Psoas muscle (tissue), 8 donors: ENCODE data around the gene NUDT1. TPM values are rescaled to one million over a fixed set of nuclear protein-coding genes. Genes with fewer than 3 reads are reported as not detected.

Experiments used
- ATAC-seq, 4 donors: fragments of 200-7000 bp; cut with Tn5 transposase; one replicate each; pipeline ENCODE4 v1.9.1; 2020; ENCODE audit warnings: moderate library complexity in 3 of 4, mild to moderate bottlenecking in 2 of 4
- DNase-seq, 2 donors: peaks; one replicate each; pipeline ENCODE4 v3.0.0-alpha.2; 2020
- H3K27ac ChIP-seq: fragments of 200-600 bp; one replicate; pipeline ENCODE4 v1.8.0; 2022
- H3K27me3 ChIP-seq, 3 donors: fragments of 200-600 bp in 1 of 3; one replicate each; pipeline versions ENCODE4 v1.6.1 to v1.8.0; 2013 to 2022; ENCODE audit warnings: low read length in 2 of 3, mild to moderate bottlenecking in 2 of 3, moderate library complexity in 1 of 3; ENCODE audit not compliant: insufficient read depth in 3 of 3
- H3K36me3 ChIP-seq, 2 donors: fragments of 200-600 bp in 1 of 2; one replicate each; pipeline versions ENCODE4 v1.6.1 to v1.8.0; 2013 to 2022; ENCODE audit warnings: low read depth in 1 of 2, mild to moderate bottlenecking in 1 of 2, moderate library complexity in 1 of 2; ENCODE audit not compliant: insufficient read depth in 1 of 2
- H3K4me1 ChIP-seq: fragments of 200-600 bp; one replicate; pipeline ENCODE4 v1.8.0; 2022
- H3K4me3 ChIP-seq: fragments of 200-600 bp; one replicate; pipeline ENCODE4 v1.8.0; 2022; ENCODE audit warnings: mild to moderate bottlenecking
- H3K9me3 ChIP-seq: fragments of 200-600 bp; one replicate; pipeline ENCODE4 v1.8.0; 2022
- CTCF ChIP-seq: fragments of 200-600 bp; IDR thresholded peaks from one replicate; pipeline ENCODE4 v1.8.0; 2022; ENCODE audit warnings: antibody characterized with exemption
- WGBS, 3 donors: extraction: QIAGEN DNeasy Blood & Tissue Kit; methylation state at CpG; one replicate each; pipeline versions ENCODE4 v1.1.6 to v1.1.7; 2013; 5-methylcytosine and 5-hydroxymethylcytosine counted together
- intact Hi-C, 2 donors: fragments of 100-400 bp; cut with DNase I; formaldehyde crosslinking; loops; one replicate each; pipeline versions ENCODE4 v1.11.0 to v1.14.2; 2022
- polyA plus RNA-seq, 3 donors: library from polyadenylated mRNA; stranded (reverse); fragments of 200-250 nt; gene quantifications; one replicate each; pipeline ENCODE4 v1.2.3, GENCODE V29; 2013
- total RNA-seq, 4 donors: library from RNA; stranded (reverse); fragmentation: NEBNext Ultra II Directional in 2 of 4; extraction: Animal tissue kit (Norgen Biotek cat#: 25700) in 2 of 4; gene quantifications; one replicate each; pipeline versions ENCODE4 v1.2.1 to v1.2.4, GENCODE V29; 2021 to 2023
- donor health status: healthy with polysubstance abuse.
- donor health status: DM: no; HTN: no; CAD: no; lungs with moderate emphysema.
- donor health status: Bipolar disorder and iron deficiency.
- donor health status: healthy.
- donor health status: DM: yes; HTN: yes; CAD: no.
- donor health status: DM: no; HTN: no; CAD: no.
- donor health status: DM: no; HTN: no; CAD: no.
- donor health status: DM: yes; HTN: yes; CAD: no.

The NUDT1 gene
- total and polyA plus RNA-seq, 7 donors = 5.6 to 29.2 (median 12.4) TPM

- 90 to 94% (median 91%) methylated on average over 31 of the region's 31 CpGs for WGBS, 3 donors
- no peaks in the 10 kb centered on the region for H3K9me3 ChIP-seq
- no peak overlapping the region for H3K27ac ChIP-seq
- H3K4me3 ChIP-seq = no peak overlapping the region
- intact Hi-C loops = no loop called here
- ATAC-seq (no peak), DNase-seq (no peak)
- peaks cover 2 to 23% of the 10 kb centered on the region in 2 donors for H3K36me3 ChIP-seq
- no peak for TF ChIP-seq CTCF
- H3K27me3 ChIP-seq = no peaks in the 10 kb centered on the region
- no peaks in the 10 kb centered on the region for H3K4me1 ChIP-seq
Measured at GRCh38 chr7:2254429-2255144, 12.6 kb downstream of the NUDT1 start.

GRCh38 chr7:2255145-2256139 lies 13.4 kb downstream of the NUDT1 start:
- Histone ChIP-seq H3K36me3 (peaks cover 2 to 23% of the 10 kb centered on the region in 2 donors), H3K4me1 (no peaks in the 10 kb centered on the region), H3K27me3 (no peaks in the 10 kb centered on the region), H3K9me3 (no peaks in the 10 kb centered on the region), H3K27ac (no peak overlapping the region), H3K4me3 (no peak overlapping the region)
- DNase-seq (no peak), ATAC-seq (no peak)
- intact Hi-C loops = no loop called here
- TF ChIP-seq CTCF = no peak
- WGBS, 3 donors = 92 to 94% (median 94%) methylated on average over 32 to 33 of the region's 33 CpGs

GRCh38 chr7:2256306-2257045 lies 14.4 kb downstream of the NUDT1 start:
- Histone ChIP-seq H3K4me3 (no peak overlapping the region), H3K27ac (no peak overlapping the region), H3K4me1 (no peaks in the 10 kb centered on the region), H3K27me3 (no peaks in the 10 kb centered on the region), H3K9me3 (no peaks in the 10 kb centered on the region), H3K36me3 (peaks cover 2 to 23% of the 10 kb centered on the region in 2 donors)
- WGBS, 3 donors = 93 to 95% (median 95%) methylated on average over 40 to 44 of the region's 44 CpGs
- no peak for TF ChIP-seq CTCF
- ATAC-seq (no peak), DNase-seq (no peak)
- intact Hi-C loops = no loop called here

GRCh38 chr7:2257046-2257551 lies 15.1 kb downstream of the NUDT1 start:
- Histone ChIP-seq H3K27ac (no peak overlapping the region), H3K9me3 (no peaks in the 10 kb centered on the region), H3K4me1 (no peaks in the 10 kb centered on the region), H3K36me3 (peaks cover 2 to 23% of the 10 kb centered on the region in 2 donors), H3K27me3 (no peaks in the 10 kb centered on the region), H3K4me3 (no peak overlapping the region)
- no peak for TF ChIP-seq CTCF
- no peak for DNase-seq
- 94 to 96% (median 95%) methylated on average over 32 to 38 of the region's 38 CpGs for WGBS, 3 donors
- no peak for ATAC-seq
- intact Hi-C loops = no loop called here
